ENCODE data around the gene ANAPC15. TPM values are rescaled to one million over a fixed set of nuclear protein-coding genes. Genes with fewer than 3 reads are reported as not detected.

ANAPC15 gene
- total RNA-seq, 2 donors from 2014 or later, result 51.2 to 54.9 TPM

DNA sequence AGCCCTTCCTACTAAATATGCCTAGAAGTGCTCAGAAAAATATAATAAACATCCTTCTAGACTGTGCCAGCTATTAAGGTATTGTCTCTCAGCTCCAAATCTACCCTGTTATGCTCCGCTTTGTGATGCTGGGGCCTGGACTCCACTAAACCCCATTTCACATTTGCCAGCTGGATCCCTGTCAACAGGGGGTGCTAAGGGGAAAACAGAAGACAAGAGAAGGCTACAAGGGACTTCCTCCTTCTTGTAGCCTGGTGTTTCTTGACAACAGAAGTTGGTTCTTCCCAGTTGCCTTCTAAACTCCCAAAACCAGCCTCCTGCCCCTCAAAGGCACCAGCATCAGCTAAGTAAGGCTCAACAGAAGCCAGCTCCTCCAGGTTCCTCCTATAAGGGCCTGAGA, 37.4 kb downstream of the ANAPC15 start:
- H3K4me1 Mint-ChIP-seq, result peaks cover 24% of the 10 kb centered on the region
- H3K36me3 ChIP-seq (ENCODE audit: control insufficient read depth, insufficient read depth, low read length), result peaks cover 4% of the 10 kb centered on the region
- no peak overlapping the region for H3K4me3 Mint-ChIP-seq
- H3K27ac Mint-ChIP-seq, result peak overlapping the region; percentile 84
- H3K4me1 ChIP-seq (ENCODE audit: control insufficient read depth, insufficient read depth, low read length), result no peaks in the 10 kb centered on the region
- no peaks in the 10 kb centered on the region for H3K27me3 Mint-ChIP-seq (ENCODE audit: insufficient read depth)
- no peak overlapping the region for H3K9ac ChIP-seq (ENCODE audit: extremely low read depth, low read length, poor library complexity, severe bottlenecking)
- H3K4me3 ChIP-seq (ENCODE audit: low read length), result no peak overlapping the region
- peaks cover 11% of the 10 kb centered on the region for H3K36me3 Mint-ChIP-seq (ENCODE audit: low read depth)
- no peaks in the 10 kb centered on the region for H3K27me3 ChIP-seq (ENCODE audit: control insufficient read depth, insufficient read depth, low read length, poor library complexity, severe bottlenecking)
- no peaks in the 10 kb centered on the region for H3K9me3 Mint-ChIP-seq
- no peak overlapping the region for H3K27ac ChIP-seq (ENCODE audit: low read depth, low read length)
- peak; percentile 58 for TF ChIP-seq CTCF (conservative IDR thresholded peaks at IDR 0.05)
- DNase-seq, result peak; percentile 66
- no peaks in the 10 kb centered on the region for H3K9me3 ChIP-seq (ENCODE audit: control insufficient read depth, low read length)
- WGBS, 2 experiments (ENCODE audit: insufficient coverage in 1 of 2, insufficient read length in 1 of 2), result 100% methylated on average over 1 of the region's 1 CpG

- Histone ChIP-seq H3K36me3 (ENCODE audit: control insufficient read depth, insufficient read depth, low read length) (peaks cover 12% of the 10 kb centered on the region), H3K9ac (ENCODE audit: extremely low read depth, low read length, poor library complexity, severe bottlenecking) (no peak overlapping the region), H3K4me3 (ENCODE audit: low read length) (no peak overlapping the region), H3K27ac (ENCODE audit: low read depth, low read length) (no peak overlapping the region), H3K4me1 (ENCODE audit: control insufficient read depth, insufficient read depth, low read length) (peaks cover 2% of the 10 kb centered on the region), H3K9me3 (ENCODE audit: control insufficient read depth, low read length) (no peaks in the 10 kb centered on the region), H3K27me3 (ENCODE audit: control insufficient read depth, insufficient read depth, low read length, poor library complexity, severe bottlenecking) (no peaks in the 10 kb centered on the region)
- H3K27me3 Mint-ChIP-seq (ENCODE audit: insufficient read depth), result no peaks in the 10 kb centered on the region
- DNase-seq, result no peak
- H3K36me3 Mint-ChIP-seq (ENCODE audit: low read depth), result peaks cover 18% of the 10 kb centered on the region
- no peak overlapping the region for H3K27ac Mint-ChIP-seq
- no peaks in the 10 kb centered on the region for H3K9me3 Mint-ChIP-seq
- WGBS, 2 experiments (ENCODE audit: insufficient coverage in 1 of 2, insufficient read length in 1 of 2), result 74 to 90% methylated on average over 3 of the region's 3 CpGs
- peaks cover 38% of the 10 kb centered on the region for H3K4me1 Mint-ChIP-seq
- TF ChIP-seq CTCF (conservative IDR thresholded peaks at IDR 0.05), result no peak
- no peak overlapping the region for H3K4me3 Mint-ChIP-seq
Measured at GRCh38 chr11:72072348-72072747, 40.1 kb downstream of the ANAPC15 start.

GRCh38 chr11:72070491-72070890, 42.0 kb downstream of the ANAPC15 start:
- Mint-ChIP-seq H3K9me3 (no peaks in the 10 kb centered on the region), H3K4me3 (no peak overlapping the region), H3K4me1 (peaks cover 45% of the 10 kb centered on the region), H3K27me3 (ENCODE audit: insufficient read depth) (no peaks in the 10 kb centered on the region), H3K36me3 (ENCODE audit: low read depth) (peaks cover 10% of the 10 kb centered on the region), H3K27ac (peak overlapping the region; percentile 67)
- peaks cover 6% of the 10 kb centered on the region for H3K4me1 ChIP-seq (ENCODE audit: control insufficient read depth, insufficient read depth, low read length)
- peaks cover 13% of the 10 kb centered on the region for H3K36me3 ChIP-seq (ENCODE audit: control insufficient read depth, insufficient read depth, low read length)
- WGBS, 2 experiments (ENCODE audit: insufficient coverage in 1 of 2, insufficient read length in 1 of 2), result 95 to 100% methylated on average over 2 to 7 of the region's 7 CpGs
- no peak overlapping the region for H3K4me3 ChIP-seq (ENCODE audit: low read length)
- no peaks in the 10 kb centered on the region for H3K9me3 ChIP-seq (ENCODE audit: control insufficient read depth, low read length)
- H3K27ac ChIP-seq (ENCODE audit: low read depth, low read length), result no peak overlapping the region
- no peak for TF ChIP-seq CTCF (conservative IDR thresholded peaks at IDR 0.05)
- H3K9ac ChIP-seq (ENCODE audit: extremely low read depth, low read length, poor library complexity, severe bottlenecking), result no peak overlapping the region
- H3K27me3 ChIP-seq (ENCODE audit: control insufficient read depth, insufficient read depth, low read length, poor library complexity, severe bottlenecking), result no peaks in the 10 kb centered on the region
- no peak for DNase-seq
